NCI-H2029 (cell line): ENCODE measurements around the gene SDF2L1.
"Not testable (repeated sequence)": the region's sequence is repeated elsewhere in the genome, so short reads cannot be mapped to it uniquely, and the experiment has no call there.

Experiments used
- DNase-seq: peaks from one replicate; lab custom pipeline; 2025; lab: John Stamatoyannopoulos, UW

The SDF2L1 gene

DNA sequence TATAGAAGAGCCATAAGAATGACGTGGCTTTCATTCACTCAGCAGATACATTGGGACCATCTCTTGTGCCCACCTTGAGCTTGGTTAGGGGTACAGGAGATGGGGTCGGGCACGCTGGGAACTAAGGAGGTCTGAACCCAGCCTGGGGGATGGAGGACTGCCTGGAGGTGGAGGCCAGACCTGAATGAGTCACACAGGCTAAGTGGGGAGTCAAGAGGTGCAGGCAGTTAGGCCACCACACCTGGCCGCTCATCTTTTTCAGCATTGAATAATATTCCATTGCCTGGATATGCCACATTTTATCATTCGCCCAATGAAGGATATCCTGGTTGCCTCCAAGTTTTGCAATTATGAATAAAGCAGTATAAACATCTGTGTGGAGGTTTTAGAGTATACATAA lies 19.9 kb downstream of the SDF2L1 start:
- no peak for DNase-seq

DNA sequence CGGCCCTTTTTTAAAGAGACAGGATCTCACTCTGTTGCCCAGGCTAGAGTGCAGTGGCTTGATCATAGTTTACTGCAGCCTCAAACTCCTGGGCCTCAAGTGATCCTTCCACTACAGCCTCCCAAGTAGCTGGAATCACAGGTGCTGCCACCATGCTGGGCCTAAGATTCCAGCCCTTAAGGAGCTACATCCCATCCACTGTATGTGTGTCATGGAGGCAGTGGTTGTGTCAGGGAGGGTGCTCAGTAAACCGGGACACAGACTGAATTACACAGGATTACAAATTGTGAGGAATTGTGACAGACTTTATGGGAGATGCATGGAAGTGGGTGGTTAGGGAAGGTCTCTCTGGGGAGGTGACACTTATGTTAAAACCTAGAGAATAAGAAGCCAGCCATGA lies 21.6 kb downstream of the SDF2L1 start:
- no peak for DNase-seq

DNA sequence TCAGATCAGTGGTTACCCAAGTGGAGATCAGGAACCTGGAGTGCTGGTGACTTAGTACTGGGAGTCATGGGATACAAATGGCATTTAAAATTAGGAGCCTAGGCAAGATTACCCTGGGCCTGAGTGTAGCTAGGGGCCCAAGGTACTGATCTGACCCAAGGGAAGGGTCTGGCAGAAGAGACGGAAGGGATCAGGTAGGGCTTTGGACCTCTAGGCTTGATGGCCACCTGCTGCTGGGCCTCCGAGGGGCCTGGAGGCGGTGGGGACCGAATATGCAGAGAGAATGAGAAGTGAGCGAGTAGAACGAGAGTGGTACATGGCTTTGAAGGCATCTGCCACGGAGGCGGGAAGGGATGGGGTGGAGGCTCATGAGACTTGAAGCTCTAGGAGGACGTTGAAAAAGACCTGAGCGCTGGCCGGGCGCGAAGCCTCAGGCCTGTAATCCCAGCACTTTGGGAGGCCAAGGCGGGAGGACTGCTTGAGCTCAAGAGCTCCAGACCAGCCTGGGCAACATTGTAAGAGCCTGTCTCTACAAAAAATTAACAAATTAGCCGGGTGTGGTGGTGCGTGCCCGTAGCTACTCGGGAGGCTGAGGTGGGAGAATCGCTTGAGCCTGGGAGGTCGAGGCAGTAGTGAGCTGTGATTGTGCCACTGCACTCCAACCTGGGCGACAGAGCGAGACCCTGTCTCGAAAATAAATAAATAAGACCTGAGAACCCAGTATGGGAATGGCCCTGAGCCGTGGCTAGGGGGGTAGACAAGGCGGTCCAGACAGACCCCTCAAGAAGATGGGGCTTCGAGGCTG lies 23.1 kb downstream of the SDF2L1 start:
- DNase-seq, result no peak

DNA sequence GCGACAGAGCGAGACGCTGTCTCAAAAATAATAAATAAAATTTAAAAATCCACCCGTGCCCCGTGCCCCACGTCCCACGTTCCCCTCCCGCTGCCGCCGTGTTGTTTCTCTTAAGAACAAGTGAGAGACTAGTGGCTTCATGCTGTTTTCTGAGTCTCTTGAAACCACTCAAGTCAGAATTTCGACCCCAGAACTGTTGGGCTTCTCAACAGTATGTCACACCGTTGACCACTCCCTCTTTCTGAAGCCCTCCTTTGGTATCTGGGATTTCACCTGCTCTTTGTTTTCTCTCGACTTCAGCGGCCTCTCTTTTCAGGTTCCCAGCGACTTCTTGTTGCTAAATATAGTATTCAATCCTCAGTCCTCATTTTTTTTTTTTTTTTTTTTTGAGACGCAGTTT lies 24.7 kb downstream of the SDF2L1 start:
- DNase-seq, result no peak

DNA sequence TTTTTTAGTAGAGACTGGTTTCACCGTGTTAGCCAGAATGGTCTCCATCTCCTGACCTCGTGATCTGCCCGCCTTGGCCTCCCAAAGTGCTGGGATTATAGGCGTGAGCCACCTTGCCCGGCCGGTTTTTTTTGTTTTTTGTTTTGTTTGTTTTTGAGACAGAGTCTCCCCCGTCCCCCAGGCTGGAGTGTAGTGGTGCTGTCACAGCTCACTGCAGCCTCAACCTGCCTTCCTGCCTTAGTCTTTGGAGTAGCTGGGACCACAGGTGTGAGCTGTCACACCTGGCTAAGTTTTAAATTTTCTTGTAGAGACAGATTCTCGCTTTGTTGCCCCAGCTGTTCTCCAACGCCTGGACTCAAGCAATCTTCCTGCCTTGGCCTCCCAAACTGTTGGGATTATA lies 26.9 kb downstream of the SDF2L1 start:
- DNase-seq, result no peak

GRCh38 chr22:21672107-21672629 lies 30.1 kb downstream of the SDF2L1 start:
- no peak for DNase-seq

GRCh38 chr22:21673534-21674321 lies 31.6 kb downstream of the SDF2L1 start:
- no peak for DNase-seq

DNA sequence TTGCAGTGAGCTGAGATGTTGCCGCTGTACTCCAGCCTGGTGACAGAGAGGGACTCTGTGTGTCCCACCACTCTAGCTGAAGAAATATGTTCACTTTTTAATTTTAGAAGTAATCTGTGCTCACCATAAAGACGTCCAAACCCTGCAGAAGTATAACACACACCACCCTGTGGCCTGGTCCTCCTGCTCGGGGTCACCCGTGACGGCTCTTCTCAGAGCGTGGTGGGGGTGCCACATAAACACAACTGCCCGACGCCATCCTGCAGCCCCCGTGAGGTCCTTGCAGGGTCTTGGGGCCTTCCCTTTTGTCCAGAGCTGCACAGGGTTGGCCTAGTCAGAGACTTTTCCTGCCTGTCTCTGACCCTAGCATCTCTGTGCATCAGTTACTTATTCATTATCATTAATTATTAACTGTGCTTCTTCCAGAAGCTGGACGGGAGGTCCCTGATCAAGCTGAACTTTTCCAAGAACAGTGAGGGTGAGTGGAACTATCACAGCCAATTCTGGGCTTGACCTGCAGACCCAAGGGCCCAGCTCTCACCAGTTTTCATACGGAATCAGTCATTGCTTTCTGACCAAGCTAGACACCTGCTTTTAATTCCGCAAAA lies 32.6 kb downstream of the SDF2L1 start:
- DNase-seq, result no peak

DNA sequence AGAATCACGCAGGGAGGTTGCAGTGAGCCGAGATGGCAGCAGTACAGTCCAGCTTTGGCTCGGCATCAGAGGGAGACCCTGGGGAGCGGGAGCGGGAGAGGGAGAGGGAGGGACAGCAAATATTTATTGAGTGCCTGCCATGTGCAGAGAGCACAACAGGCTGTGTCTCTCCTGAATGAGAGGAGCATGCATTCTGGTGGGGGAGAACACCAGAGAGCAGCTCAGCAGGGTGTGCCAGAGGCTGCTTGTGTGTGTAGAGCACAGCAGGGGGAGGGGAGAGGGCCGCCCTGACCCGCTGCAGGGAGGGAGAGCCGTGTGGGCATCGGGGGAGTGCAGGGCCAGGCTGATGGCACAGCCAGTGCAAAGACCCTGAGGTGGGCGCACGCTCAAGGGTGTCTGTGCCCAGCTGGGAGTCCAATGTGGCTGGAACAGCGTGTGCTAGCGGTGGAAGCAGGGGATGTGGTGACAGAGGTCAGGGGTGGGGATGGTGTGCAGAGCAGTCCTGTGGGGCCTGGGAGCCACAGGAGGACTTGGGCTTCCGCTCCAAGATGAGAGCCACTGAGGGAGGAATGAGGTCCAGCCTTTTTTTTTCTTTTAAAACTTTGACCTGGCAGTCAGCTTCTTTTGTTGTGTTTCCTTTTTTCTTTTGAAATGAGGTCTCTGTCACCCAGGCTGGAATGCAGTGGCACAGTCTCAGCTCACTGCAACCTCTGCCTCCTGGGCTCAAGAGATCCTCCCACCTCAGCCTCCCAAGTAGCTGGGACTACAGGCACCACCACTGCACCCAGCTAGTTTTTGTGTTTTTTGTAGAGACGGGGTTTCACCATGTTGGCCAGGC lies 35.7 kb downstream of the SDF2L1 start:
- DNase-seq, result no peak

- not testable (repeated sequence) for DNase-seq
Observed at GRCh38 chr22:21678842-21679241, 36.7 kb downstream of the SDF2L1 start.

- DNase-seq, result no peak
Observed at GRCh38 chr22:21679383-21679782, 37.3 kb downstream of the SDF2L1 start.

- no peak for DNase-seq
Observed at GRCh38 chr22:21680830-21681565, 38.9 kb downstream of the SDF2L1 start.

- DNase-seq, result no peak
Observed at GRCh38 chr22:21681566-21682370, 39.7 kb downstream of the SDF2L1 start.

- DNase-seq, result no peak
Observed at GRCh38 chr22:21682385-21683175, 40.5 kb downstream of the SDF2L1 start.

- no peak for DNase-seq
Observed at GRCh38 chr22:21683401-21683811, 41.3 kb downstream of the SDF2L1 start.

- no peak for DNase-seq
Observed at GRCh38 chr22:21684492-21685163, 42.5 kb downstream of the SDF2L1 start.

GRCh38 chr22:21685164-21685513 lies 43.0 kb downstream of the SDF2L1 start:
- DNase-seq, result no peak

- DNase-seq, result no peak
Observed at GRCh38 chr22:21686193-21686608, 44.1 kb downstream of the SDF2L1 start.
